GM18861 (cell line): ENCODE measurements around the gene SNX25.
"Not testable (repeated sequence)": the region's sequence is repeated elsewhere in the genome, so short reads cannot be mapped to it uniquely, and the experiment has no call there.

Experiments used
- ATAC-seq: cut with Tn5 transposase; IDR thresholded peaks from one replicate; pipeline ENCODE4 v1.9.1; 2021; ENCODE audit not compliant: unreplicated experiment

Gene SNX25

DNA sequence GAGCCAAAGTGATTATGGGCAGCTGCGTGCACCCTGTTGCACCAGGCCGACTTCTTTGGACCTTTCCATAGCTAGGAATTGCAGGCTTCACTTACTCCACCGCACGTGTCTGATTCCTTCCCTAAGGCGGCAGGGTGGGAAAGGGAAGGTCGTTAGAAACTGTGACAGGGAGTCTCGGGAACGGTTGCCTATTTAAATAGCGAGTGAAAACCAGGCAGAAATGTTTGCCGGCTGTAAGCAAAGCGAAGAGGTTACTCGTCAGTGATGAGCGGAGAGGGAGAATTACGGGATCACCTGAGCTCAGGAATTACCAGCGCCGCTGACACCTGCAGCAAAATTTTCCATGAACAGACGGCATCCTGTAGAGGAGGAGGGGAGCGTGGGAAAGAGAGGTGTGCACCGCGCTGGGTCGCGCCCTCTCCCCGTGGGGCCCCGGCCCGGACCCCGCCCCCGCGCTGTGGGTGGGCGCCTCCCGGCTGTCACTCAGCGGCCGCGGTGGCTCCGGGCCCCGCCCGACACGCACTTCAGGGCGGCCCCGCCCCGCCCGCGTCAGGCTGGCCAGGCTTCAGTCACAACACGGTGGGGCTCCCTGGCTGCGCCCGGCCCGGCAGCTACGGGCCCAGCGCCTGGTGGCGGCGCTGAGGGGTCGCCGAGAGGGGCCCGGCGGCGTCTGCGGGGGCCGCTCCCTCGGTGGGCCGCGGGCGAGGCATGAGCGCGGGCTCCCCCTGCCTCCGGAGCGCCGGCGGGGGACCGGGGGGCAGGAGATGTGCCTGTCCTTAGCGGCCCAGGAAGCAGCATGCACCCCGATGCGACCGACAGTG, at the start of gene SNX25:
TSS of gene SNX25 (plus strand) at position 568 of the 821 bp plus-strand sequence. CDS start at position 797, 229 bp downstream.
- peak; percentile 54 for ATAC-seq

DNA sequence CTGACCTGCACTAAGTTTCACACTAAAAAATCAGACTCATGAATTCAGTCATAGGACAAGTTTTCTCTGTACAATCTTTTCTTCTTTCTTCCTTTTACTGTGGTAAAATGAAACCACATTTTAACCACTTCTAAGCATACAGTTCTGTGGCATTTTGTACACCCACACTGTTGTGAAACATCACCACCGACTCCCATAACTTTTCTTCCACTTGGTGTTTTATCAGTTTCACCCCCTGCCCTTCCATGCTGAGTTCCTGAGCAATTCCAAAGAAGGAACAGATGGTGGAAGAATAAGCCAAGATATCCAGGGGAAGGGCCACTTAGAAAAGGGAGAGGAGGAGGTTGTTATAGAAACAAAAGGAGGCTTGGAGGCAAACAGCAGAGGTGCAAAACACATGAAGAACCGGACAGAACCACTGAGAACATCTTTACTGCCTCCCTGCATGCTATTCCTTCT, 43.8 kb upstream of the SNX25 start:
- ATAC-seq, result peak; percentile 92

- no peak for ATAC-seq
Observed at GRCh38 chr4:185167234-185167633, 42.2 kb upstream of the SNX25 start.

- peak; percentile 87 for ATAC-seq
Observed at GRCh38 chr4:185171373-185172071, 37.9 kb upstream of the SNX25 start.

DNA sequence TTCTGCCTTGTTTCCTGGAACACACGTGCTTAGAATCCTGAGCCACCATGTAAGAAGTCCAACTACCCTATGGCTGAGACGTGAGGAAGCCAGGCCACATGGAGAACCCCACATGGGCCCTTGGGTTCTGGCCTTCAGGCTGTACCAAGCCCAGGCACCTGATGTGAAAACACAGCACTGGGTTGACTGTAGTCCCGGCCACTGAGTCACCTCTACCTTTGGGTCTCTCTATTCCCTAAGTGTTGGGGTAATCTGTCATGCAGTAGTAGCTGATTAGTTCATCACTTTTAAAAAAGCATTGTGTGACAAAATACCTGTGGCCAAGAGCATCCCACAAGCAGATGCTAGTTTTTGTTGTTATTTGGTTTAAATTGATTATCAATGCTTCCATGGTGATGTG, 29.9 kb upstream of the SNX25 start:
- ATAC-seq, result no peak

GRCh38 chr4:185182239-185182638, 27.2 kb upstream of the SNX25 start:
- no peak for ATAC-seq

DNA sequence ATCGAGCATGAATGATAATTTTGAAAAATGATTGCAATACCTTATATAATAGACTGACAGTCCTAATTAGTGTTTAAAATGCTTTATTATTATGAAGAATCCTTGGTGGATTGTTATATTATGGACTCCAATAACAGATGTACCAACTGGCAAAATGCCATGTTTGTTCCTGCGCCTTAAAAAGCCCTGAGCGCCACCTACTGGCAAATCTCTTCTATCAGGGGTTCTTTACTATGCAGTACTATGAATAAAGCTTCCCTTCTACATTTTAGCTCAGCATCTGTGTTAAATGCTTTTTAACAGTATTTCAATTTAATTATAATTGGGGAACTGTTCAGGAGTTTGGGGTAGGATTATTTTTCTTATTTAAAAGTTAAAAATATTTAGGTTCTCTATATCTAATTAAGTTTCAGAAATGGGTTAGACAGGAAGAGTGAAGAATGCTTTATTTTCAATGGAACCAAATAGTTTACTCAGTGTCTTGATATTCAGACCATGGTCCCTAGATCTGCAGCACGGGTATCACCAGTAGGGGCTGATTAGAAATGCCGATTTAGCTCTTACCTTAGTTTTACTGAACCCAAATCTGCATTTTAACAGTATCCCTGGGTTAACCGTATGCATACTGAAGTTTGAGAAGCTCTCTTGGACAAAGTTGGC, 25.6 kb upstream of the SNX25 start:
- peak; percentile 48 for ATAC-seq

GRCh38 chr4:185186769-185187168, 22.6 kb upstream of the SNX25 start:
- ATAC-seq, result no peak

DNA sequence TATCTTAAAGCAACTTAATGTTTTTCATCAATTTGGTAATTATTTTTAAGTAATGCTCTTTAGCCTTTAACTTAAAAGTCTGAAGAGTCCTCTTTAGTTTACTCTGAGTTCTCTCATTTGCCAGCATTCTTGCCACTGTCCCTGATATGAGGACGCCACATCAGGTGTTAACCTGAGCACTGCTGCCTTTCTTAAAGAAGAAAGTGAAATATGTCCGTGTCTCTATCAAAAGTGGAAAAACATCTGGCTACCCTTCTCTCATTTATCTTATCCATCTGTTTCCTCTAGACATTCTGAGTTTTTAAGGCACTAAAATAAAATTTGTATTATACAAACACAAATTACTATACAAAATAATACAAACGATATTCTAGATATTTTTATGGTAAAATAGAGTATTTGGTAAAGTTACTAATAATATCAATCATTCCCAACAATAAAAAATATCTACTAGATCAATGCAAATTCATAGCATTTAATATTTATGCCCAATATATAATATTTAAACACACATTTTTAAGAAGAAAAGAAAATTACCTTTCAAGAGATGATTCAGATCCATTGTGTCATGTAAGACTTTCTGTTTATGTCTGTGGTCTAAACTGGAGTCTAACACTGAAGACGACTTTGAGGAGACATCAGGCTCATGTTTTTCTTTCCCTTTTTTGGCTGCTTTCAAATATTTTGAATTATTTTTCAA, 19.6 kb upstream of the SNX25 start:
- no peak for ATAC-seq

GRCh38 chr4:185190306-185190856, 19.0 kb upstream of the SNX25 start:
- ATAC-seq, result no peak

DNA sequence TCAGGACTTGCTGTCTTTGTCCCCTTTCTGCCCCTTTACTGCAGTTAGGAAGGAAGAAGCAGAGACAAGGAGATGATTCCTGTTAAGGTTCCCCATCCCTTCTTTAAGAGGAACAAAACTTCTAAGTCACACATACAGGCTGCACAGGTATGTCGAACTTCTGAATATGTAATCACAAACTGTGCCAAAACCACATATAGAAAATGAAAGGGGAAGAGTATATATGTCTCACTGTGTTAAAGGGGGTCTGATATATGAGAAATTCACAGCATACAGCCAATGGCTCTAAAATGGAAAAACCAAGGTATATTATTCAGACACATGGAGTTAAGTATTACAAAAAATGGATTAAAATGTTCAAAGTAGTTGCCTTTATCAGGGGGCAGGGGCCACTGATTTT, 17.3 kb upstream of the SNX25 start:
- peak; percentile 87 for ATAC-seq

DNA sequence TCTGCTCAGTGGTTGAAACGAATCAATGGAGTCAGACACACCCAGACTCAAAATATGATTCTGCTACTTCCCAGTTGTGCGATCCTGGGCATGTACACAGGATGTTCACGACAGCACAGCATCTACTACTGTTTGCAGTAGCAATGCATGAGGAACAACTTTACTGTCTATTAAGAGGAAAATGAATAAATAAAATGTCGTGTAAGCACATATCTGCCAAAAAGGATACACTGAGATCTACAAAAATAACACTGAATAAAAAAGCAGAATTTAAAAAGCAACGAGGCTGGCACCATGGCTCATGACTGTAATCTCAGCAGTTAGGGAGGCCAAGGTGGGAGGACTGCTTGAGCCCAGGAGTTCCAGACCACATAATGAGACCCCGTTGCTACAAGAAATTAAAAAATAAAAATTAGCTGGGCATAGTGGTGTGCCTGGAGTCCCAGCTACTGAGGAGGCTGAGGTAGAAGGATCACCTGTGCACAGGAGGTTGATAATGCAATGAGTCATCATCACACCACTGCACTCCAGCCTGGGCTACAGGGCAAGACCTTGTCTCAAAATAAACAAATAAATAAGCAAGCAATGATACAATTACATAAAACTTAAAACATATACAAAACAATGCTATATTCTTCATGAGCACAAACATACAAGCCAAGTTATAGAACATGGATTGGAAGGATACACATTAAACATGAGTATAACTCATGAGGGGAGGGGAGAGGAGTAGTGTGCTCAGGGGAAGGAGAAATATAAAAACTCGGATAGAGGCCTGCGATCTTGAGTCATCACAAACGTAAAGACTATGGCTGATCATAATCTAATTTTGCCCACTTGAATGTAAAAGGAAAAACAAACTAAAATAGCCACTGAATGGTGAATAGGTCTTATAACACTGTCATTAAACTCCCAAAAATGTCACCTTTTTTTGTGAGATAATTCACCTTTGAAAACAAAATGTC, 14.2 kb upstream of the SNX25 start:
- no peak for ATAC-seq

- ATAC-seq, result no peak
Observed at GRCh38 chr4:185196437-185196836, 13.0 kb upstream of the SNX25 start.

GRCh38 chr4:185198189-185198588, 11.2 kb upstream of the SNX25 start:
- not testable (repeated sequence) for ATAC-seq

GRCh38 chr4:185201977-185202962, 7.1 kb upstream of the SNX25 start:
- ATAC-seq, result no peak

GRCh38 chr4:185202984-185203485, 6.4 kb upstream of the SNX25 start:
- peak; percentile 3 for ATAC-seq

- ATAC-seq, result peak; percentile 69
Observed at GRCh38 chr4:185203486-185204237, 5.7 kb upstream of the SNX25 start, which contains the start of gene CFAP97. CFAP97 (minus strand) TSS chr4:185204000; CDS start chr4:185191196, 12,804 bp downstream.
